ENCODE data around the gene GZF1.

GZF1 gene

GRCh38 chr20:23370873-23371272 is 8.9 kb downstream of the GZF1 start:
- no peak for FAIRE-seq

DNA sequence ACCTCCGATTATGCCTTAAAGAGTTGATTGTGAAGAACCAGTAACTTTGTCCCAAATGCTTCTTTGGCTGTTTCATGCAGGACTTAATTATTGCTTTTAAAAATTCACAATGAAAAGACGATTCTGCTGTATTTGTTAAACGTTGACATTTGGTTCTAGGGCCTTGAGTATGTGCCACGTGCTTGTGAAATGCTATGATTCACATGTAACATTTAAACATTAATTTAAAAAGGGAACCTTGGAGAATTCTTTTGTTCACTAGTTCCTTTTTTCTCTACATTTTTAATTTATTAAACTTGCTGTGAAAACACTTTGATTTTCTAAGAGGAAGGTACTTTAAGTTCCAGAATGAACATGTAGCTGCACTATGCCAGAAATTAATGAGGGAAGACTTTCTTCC is 9.5 kb downstream of the GZF1 start:
- no peak for FAIRE-seq

- FAIRE-seq, result no peak
Measured at GRCh38 chr20:23374441-23374840, 12.5 kb downstream of the GZF1 start.

DNA sequence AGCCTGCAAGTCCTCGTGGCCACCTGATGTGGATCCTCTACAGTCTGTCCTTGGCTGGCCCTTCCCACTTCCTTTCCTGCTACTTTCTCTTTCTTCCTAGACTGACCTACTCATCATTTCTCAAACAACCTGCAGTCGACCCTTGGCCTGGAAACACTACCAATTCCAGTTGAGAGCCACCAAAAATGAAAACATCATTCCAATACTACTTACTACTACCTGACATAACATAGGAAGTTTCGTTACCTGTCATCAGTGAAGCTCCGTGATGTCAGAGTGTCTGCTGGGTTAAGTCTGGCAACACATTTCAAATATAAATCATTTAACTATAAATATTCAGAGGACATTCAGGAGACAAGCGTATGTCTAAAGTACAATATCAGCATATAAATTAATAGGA is 13.8 kb downstream of the GZF1 start:
- FAIRE-seq, result no peak

GRCh38 chr20:23379772-23380171 is 17.8 kb downstream of the GZF1 start:
- FAIRE-seq, result no peak

GRCh38 chr20:23381876-23382275 is 19.9 kb downstream of the GZF1 start:
- no peak for FAIRE-seq

- FAIRE-seq, result no peak
Measured at GRCh38 chr20:23386304-23387117, 24.5 kb downstream of the GZF1 start.

GRCh38 chr20:23387118-23387443 is 25.1 kb downstream of the GZF1 start:
- no peak for FAIRE-seq

DNA sequence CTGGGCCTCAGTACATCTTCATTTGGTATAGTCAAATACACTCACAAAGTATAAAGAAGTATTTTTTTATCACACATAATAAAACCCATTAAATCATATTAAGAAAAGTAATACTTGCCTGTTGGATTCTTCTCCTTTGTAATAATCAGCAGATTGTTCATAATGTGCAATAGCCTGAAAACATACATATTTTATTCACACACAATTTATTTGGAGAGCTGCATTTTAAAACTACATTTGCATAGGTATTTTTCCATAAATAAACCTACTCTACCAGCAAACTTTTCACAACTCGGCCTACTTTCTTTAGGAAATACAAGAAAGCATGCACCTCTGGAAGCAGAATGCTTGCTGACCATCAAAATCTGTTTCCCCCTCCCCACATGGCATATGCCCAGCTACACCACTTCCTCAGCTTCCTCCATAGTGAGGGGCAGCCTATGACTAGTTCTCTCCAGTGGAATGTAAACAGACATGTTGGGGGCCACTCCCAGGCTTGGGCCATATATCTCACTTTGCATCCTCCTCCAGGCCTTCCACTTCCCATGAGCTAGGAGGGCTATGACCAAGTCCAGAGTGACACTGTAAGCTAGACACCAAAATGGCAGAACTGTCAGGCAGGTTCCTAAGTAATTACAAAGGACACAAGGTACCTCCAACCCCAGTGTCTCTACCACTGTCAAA is 28.3 kb downstream of the GZF1 start:
- no peak for FAIRE-seq

- no peak for FAIRE-seq
Measured at GRCh38 chr20:23391707-23392310, 29.8 kb downstream of the GZF1 start.

DNA sequence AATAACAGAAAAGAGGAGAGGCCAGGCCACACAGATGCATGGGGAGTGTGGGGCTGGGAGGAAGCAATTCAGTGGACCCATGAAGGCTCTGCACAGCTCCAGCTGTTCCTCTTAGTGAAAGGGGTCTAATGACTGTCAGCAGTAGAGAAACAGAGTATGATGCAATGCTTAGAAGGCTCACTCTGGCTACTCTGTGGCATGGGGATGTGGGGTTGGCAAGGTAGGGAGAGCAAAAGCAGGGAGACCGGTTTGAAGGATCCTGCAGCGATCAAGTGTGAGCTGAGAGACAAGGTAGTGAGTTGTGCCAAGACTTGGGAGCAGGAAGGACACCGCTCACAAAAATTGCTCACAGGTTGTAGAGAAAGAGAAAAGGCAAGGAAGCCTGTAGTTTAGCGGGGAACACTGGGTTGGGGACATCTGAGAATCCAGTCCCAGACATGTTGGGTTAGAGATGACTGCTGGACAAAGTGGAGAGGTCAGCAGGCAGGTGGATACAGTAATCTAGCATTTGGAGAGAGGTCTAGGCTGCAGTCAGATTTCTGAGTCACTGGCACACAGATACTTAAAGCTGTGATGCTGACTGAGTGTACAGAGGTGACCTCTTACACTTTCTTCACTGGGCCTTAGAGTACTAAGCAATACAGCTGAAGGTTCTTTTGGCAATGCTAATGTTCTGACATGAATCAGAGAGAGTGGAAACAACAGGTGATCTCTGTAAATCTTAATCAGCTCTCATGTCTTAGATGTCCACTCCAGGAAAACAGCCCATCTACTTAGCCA is 32.2 kb downstream of the GZF1 start:
- FAIRE-seq, result no peak

GRCh38 chr20:23396950-23397627 is 35.1 kb downstream of the GZF1 start:
- no peak for FAIRE-seq

DNA sequence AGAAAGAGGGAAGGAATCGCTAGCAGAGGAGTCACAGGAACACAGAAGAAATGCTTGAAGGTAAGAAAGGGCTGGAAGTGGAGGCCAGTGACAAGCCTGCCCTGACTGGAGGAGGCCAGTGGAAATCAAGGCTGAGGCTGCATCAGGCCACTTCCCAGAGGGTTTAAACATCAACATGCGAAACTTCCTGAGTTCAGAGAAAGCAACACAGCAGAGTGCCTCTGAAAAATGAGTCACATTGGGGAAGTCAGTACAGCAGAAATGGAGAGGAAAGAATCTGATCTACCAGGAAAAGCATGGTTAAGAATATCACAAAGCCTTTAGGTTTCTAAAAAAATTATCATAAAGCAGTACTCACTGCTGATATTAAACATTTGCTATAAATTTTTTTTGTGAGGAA is 36.0 kb downstream of the GZF1 start:
- no peak for FAIRE-seq

GRCh38 chr20:23399568-23400241 is 37.7 kb downstream of the GZF1 start:
- no peak for FAIRE-seq

DNA sequence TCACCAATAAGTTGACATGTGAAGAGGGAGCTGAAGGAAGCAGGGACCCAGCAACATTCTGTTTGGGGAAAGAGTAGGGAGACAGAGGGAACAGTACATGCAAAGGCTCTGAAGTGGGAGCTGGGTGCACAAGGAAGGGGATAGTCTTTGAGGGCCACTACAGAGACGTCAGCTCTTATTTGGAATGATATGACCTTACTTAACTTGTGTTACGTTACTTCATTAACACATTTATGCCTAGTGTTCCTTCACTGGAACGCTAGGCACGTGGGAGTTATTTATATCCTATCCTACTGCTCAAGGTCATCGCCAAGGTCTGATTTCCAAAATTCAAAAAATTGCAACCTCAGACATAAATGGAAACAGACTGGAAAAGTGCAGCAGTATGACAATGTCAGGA is 39.1 kb downstream of the GZF1 start:
- no peak for FAIRE-seq

- FAIRE-seq, result no peak
Measured at GRCh38 chr20:23403751-23404150, 41.8 kb downstream of the GZF1 start.

- FAIRE-seq, result no peak
Measured at GRCh38 chr20:23404196-23404595, 42.2 kb downstream of the GZF1 start.

DNA sequence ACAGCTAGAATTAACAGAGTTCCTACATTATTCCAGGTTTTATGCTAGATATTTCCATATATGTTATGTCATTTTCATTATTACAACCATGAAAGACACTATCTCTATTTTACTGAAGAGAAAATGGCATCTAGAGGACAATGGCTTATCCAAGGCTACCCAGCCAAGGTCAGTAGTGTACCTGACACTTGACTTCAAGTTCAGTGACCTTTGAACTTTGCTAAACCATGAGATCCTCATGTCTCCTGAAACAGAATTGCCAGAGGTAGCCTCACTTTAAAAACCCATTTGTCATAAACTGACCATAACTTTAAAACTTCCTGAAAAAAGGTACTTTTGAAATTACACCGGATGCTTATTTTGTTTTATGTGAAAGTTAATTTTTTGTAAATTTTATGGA is 44.9 kb downstream of the GZF1 start:
- no peak for FAIRE-seq

GRCh38 chr20:23407781-23408464 is 45.9 kb downstream of the GZF1 start:
- no peak for FAIRE-seq

- FAIRE-seq, result no peak
Measured at GRCh38 chr20:23408957-23409356, 47.0 kb downstream of the GZF1 start.

DNA sequence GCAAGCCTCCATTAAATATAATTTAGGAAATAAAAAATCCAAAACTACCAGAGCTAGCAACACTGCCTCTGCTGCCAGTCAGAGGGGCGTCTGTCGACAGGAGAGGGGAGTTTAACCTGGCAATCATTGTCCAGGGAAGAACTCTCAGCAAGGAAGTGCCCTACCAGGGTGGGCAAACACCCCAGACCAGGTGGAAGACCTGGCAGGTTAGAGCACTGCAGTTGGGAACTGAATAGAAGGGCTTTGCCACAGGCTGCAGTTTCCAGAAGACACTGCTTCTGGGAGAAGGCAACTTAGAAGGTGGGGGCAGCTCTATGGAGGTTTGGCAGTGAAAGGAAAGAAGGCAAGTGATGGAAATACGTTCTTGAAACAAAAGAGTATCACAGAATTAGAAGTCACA is 47.8 kb downstream of the GZF1 start:
- no peak for FAIRE-seq
